Measurements from ENCODE around the gene DACH2. TPM values are rescaled to one million over a fixed set of nuclear protein-coding genes. Genes with fewer than 3 reads are reported as not detected.

DACH2 gene
- total RNA-seq, 1 donor: under 0.01 TPM

DNA sequence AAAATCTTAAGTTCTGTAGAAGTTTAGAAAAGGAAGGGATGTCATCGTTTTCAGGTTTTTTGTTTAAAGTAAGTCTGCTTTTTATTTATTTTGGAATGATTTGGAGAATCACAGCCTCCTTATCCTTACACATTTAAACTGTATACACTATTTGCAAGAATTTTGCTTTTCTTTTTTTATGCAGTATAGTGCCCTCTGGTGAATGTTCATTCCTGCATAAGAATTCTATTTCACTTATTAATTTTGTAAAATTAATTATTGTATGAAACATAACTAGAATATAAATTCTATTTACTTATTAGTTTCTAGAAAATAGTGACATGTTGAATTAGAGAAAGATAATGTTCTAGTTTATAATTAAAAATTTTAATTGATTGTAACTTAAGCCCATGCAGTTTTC, 44.6 kb downstream of the DACH2 start:
- no peak for DNase-seq (ENCODE audit: low read depth)
- TF ChIP-seq, protein P1, sequence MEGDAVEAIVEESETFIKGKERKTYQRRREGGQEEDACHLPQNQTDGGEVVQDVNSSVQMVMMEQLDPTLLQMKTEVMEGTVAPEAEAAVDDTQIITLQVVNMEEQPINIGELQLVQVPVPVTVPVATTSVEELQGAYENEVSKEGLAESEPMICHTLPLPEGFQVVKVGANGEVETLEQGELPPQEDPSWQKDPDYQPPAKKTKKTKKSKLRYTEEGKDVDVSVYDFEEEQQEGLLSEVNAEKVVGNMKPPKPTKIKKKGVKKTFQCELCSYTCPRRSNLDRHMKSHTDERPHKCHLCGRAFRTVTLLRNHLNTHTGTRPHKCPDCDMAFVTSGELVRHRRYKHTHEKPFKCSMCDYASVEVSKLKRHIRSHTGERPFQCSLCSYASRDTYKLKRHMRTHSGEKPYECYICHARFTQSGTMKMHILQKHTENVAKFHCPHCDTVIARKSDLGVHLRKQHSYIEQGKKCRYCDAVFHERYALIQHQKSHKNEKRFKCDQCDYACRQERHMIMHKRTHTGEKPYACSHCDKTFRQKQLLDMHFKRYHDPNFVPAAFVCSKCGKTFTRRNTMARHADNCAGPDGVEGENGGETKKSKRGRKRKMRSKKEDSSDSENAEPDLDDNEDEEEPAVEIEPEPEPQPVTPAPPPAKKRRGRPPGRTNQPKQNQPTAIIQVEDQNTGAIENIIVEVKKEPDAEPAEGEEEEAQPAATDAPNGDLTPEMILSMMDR (IDR thresholded peaks at IDR 0.05; ENCODE audit: insufficient read depth, low read depth, low read length): no peak
- no peak overlapping the region for H3K4me3 ChIP-seq (ENCODE audit: low read depth, low read length)

- TF ChIP-seq, protein P1 (IDR thresholded peaks at IDR 0.05; ENCODE audit: insufficient read depth, low read depth, low read length): no peak
- no peak overlapping the region for H3K4me3 ChIP-seq (ENCODE audit: low read depth, low read length)
- no peak for DNase-seq (ENCODE audit: low read depth)
Observed at GRCh38 chrX:86194758-86195157, 46.5 kb downstream of the DACH2 start.

GRCh38 chrX:86195343-86195742, 47.1 kb downstream of the DACH2 start:
- TF ChIP-seq, protein P1 (IDR thresholded peaks at IDR 0.05; ENCODE audit: insufficient read depth, low read depth, low read length): no peak
- no peak overlapping the region for H3K4me3 ChIP-seq (ENCODE audit: low read depth, low read length)
- no peak for DNase-seq (ENCODE audit: low read depth)

DNA sequence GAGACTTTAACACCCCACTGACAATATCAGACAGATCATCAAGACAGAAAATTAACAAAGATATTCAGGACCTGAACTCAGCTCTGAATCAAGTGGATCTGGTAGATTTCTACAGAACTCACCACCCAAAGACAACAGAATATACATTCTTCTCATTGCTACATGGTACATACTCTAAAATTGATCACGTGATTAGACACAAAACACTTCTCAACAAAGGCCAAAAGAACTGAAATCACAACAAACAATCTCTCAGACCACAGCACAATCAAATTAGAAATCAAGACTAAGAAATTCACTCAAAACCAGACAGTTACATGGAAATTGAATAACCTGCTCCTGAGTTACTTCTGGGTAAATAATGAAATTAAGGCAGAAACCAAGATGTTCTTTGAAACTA, 49.6 kb downstream of the DACH2 start:
- no peak overlapping the region for H3K4me3 ChIP-seq (ENCODE audit: low read depth, low read length)
- TF ChIP-seq, protein P1 (IDR thresholded peaks at IDR 0.05; ENCODE audit: insufficient read depth, low read depth, low read length): no peak
- no peak for DNase-seq (ENCODE audit: low read depth)

GRCh38 chrX:86210772-86211171, 62.5 kb downstream of the DACH2 start:
- no peak for DNase-seq (ENCODE audit: low read depth)
- TF ChIP-seq, protein P1 (IDR thresholded peaks at IDR 0.05; ENCODE audit: insufficient read depth, low read depth, low read length): no peak
- H3K4me3 ChIP-seq (ENCODE audit: low read depth, low read length): no peak overlapping the region

GRCh38 chrX:86215260-86215659, 67.0 kb downstream of the DACH2 start:
- H3K4me3 ChIP-seq (ENCODE audit: low read depth, low read length): no peak overlapping the region
- TF ChIP-seq, protein P1 (IDR thresholded peaks at IDR 0.05; ENCODE audit: insufficient read depth, low read depth, low read length): no peak
- no peak for DNase-seq (ENCODE audit: low read depth)

- no peak for DNase-seq (ENCODE audit: low read depth)
- TF ChIP-seq, protein P1 (IDR thresholded peaks at IDR 0.05; ENCODE audit: insufficient read depth, low read depth, low read length): no peak
- H3K4me3 ChIP-seq (ENCODE audit: low read depth, low read length): no peak overlapping the region
Observed at GRCh38 chrX:86237482-86237881, 89.2 kb downstream of the DACH2 start.
